Stimulated activated CD8-positive, alpha-beta memory T cell treated with anti-CD3 and anti-CD28 coated beads, Interleukin-4, amount 100 ng/mL, for 4 hours (primary cell): Measurements from ENCODE around the gene MVP.
"Not testable (repeated sequence)": the region's sequence is repeated elsewhere in the genome, so short reads cannot be mapped to it uniquely, and the experiment has no call there.

ENCODE experiments used
- DNase-seq, 2 donors: peaks; one replicate each; pipeline ENCODE4 v3.0.0-alpha.2; 2020; ENCODE audit warnings: low read depth in 2 of 2, low spot score in 1 of 2

The MVP gene

DNA sequence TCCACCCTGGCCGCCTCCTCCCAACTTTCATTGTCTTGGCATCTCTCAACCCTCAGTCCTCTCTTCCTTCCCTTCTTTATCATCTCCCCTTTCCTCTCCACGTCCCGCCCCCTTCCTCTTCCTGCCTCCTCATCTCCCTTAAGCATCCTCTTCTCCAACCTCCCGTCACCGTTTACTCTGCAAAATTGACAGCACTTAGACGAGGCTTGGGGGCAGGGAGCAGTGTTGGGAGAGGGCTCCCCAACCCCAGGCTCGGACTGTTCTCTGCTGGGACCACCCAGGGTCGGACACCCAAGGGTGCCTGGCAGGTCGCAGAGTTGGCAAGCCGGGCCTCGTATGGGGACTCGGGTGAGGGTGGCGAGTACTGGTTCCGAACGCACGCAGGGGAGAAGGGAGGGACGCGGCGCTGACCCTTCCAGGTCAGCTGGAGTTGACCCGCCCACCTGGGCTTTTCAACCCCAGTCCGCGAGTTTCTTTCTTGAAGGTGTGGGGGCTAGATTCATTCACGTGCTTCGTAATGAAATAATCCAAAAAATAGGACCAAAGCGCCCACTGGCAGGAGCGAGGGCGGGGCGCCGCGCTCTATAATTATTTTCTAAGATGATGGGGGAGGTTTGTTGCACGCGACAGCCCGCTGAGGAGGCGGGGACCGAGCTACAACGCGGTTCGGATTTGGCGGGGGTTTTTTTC, 5.1 kb upstream of the MVP start:
- DNase-seq: no peak

DNA sequence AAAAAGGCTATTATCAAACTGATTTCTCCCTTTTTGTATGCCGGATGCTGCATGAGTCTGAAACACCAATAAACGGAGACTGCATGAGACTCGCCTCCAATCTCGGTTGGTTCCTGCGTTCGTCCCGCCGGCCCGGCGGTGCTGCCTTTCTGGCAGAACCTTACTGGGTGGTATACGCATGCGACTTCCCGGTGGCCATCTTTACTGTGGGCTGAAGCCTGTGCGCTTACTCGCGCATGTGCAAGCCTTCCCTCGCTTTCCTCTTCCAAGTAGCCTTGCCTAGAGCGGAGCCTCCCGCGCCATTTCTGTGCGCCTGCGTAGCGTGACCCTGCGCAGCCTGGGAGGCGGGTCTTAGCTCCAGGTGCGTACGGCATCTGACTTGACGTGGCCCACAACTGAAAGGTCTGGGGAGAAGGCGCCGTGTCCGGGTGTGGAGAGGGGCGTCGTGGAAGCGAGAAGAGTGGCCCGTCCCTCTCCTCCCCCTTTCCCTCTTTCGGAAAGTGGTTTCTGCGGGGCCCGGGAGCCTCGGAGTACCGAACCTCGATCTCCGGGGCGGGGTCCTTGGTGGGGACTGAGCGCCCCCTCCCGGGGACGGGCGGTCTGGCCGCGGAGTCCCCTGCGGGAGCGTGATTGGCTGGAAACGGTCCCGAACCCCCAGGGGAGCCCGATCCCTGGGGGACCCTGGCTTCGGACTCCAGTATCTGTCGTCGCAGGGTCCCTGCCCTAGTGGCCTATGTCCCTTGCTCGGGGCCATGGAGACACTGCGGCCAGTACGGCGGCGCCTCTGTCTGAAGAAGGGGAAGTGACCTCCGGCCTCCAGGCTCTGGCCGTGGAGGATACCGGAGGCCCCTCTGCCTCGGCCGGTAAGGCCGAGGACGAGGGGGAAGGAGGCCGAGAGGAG, 4.2 kb upstream of the MVP start, which contains the start of gene PAGR1:
TSS of gene PAGR1 (plus strand) at position 360 of the 901 bp plus-strand sequence. CDS start at position 734, 374 bp downstream.
- DNase-seq: peak; percentile 95 to 97

- DNase-seq: no peak
Measured at GRCh38 chr16:29816694-29817441, 3.4 kb upstream of the MVP start.

DNA sequence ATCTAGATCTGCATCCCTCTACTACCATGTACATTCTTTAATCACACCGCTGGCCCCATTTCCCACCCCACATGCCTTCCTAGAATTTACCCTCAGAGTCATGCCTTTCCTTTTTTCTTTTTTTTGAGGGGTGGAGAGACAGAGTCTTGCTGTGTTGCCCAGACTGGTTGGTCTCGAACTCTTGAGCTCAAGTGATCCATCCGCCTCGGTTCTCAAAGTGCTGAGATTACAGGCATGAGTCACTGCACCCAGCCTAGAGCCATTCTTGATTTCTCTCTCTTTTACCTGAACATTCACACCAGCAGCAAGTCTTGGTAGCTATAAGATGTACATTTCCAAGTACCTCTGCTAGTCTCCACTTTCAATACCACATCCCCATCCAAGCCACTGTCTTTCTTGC, 2.2 kb upstream of the MVP start:
- DNase-seq: no peak

GRCh38 chr16:29819506-29819905, 756 bp upstream of the MVP start:
- DNase-seq: no peak

- no peak for DNase-seq
Measured at GRCh38 chr16:29820730-29821642, 724 bp downstream of the MVP start.

DNA sequence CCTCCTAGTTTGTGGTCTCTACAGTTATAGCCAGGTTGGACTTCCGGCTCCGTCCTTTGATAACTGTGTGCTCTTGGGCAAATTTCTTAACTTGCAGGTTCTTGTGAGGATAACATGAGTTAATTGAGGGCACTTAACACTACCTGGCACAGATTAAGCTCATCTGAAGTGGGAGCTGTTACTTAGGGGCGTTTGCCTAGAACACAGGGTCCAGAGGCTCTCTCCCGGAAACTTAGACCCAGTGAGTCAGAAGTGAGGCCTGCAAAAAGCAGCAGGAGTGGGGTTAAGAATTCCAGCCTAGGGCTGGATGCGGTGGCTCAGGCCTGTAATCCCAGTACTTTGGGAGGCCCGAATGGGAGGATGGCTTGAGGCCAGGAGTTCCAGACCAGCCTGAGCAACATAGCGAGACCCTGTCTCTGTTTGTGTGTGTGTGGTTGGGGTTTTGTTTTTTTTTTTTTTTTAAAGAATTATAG, 1.4 kb downstream of the MVP start:
- no peak for DNase-seq

GRCh38 chr16:29824589-29825144, 4.4 kb downstream of the MVP start:
- DNase-seq: no peak

DNA sequence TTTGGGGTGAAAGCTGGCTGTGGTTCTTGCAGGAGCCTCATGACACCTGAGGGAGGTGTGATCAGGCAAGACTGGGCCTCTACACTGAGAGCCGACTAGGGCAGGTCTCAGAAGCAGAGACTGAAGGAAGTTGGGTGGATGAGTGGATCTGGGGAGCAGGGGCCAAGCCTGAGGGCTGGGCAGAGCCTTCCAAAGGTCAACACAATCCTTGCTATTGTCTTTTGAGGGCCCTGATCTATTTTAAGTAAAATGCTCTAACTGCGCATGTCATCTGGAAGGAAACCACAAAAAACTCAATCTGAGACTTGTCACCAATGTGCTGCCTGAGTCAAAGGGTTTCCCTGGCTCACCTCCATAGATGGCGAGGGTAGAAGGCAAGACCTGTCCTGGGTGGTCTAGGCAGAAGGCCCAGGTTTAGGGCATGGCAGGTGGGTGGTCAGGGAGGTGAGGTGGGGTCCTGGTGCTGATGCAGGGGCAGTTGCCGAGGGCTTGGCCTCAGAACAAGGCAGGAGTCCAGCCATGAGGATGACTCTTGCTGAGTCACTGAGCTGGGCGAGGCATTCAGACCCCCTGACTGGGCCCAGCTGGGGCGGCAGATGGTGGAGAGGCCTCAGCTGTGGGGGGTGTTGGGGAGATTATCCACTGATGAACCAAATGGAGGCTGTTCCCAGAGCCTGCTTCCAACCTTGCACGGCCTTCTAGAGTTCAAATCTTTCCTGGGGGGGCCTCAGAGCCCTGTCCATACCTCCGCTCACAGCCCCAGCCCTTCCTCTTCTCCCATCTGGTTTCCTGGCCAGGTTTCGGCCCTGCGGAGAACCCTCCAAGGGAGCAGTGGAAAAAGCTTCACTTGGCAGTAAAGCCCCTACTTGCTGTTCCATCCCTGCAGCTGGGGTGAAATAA, 5.1 kb downstream of the MVP start:
- DNase-seq: no peak

- DNase-seq: no peak
Measured at GRCh38 chr16:29826342-29826695, 6.1 kb downstream of the MVP start.

- no peak for DNase-seq
Measured at GRCh38 chr16:29830774-29831173, 10.5 kb downstream of the MVP start.

DNA sequence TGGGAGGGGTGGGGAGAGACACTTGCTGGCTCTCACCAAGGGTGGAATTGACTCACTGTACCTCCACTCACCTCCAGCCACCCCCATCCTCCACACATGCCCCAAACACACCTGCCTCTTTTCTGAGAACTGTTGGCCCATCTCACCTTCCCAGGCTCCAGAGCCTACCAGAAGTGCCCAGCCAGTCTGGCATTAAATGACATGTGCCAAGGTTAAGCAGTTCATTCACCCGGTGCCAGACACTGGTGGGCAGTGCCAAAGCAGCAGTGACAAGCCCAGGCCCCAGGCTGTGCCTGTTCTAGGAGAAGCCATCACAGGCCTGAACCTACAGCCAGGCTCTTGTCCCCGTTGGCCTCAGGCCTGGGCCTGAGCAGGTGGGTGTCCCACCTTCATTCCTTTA, 11.2 kb downstream of the MVP start:
- no peak for DNase-seq

DNA sequence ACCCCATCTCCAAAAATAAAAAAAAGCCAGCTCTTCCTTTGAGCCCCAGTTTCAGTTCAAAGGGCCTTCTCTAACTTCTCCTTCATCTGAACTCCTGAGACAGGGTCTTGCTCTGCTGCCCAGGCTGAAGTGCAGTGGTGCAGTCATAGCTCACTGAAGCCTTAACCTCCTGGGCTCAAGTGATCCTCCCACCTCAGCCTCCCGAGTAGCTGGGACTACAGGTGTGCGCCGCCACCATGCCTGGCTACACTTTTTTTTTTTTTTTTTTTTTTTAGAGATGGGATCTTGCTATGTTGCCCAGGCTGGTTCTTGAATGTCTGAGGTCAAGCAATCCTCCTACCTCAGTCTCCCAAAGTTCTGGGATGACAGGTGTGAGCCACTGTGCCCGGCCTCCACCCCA, 13.0 kb downstream of the MVP start:
- not testable (repeated sequence) for DNase-seq

- no peak for DNase-seq
Measured at GRCh38 chr16:29834079-29834478, 13.8 kb downstream of the MVP start.

- DNase-seq: no peak
Measured at GRCh38 chr16:29835926-29836325, 15.7 kb downstream of the MVP start.

GRCh38 chr16:29836623-29837022, 16.4 kb downstream of the MVP start:
- DNase-seq: no peak

DNA sequence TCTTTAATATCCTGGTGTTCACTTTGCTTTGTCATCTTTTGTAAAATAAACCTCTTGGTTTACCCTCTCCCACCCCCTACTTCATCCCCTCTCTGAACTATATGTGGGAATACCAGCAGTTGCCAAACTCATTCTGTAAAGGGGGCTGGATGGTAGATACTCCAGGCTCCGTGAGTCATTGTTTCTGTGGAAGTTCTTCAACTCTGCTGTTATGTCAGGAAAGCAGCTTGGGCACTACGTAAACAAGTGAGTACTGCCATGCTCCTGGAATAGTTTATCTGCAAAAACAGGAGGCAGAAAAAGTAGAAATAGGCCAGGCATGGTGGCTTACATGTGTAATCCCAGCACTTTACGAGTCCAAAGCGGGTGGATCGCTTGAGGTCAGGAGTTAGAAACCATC, 17.6 kb downstream of the MVP start:
- DNase-seq: no peak

DNA sequence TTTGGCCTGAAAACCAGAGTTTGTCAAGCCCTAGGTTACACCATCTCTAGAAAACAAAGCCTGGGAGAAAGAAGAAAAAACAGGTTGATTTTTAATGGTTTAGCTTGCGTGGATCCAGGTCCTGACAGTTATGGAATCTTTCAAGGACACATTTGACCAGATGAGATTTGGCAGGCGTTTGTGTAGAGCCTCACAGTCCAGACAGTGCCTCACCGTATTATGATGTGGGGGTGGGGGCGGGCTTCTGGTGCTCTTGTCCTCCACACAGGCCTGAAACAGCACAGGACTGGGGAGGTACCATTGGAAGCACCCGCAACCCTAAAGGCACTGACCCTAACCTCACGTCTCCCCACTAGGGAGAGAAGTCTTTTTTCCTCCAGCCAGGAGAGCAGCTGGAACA, 19.6 kb downstream of the MVP start:
- no peak for DNase-seq

DNA sequence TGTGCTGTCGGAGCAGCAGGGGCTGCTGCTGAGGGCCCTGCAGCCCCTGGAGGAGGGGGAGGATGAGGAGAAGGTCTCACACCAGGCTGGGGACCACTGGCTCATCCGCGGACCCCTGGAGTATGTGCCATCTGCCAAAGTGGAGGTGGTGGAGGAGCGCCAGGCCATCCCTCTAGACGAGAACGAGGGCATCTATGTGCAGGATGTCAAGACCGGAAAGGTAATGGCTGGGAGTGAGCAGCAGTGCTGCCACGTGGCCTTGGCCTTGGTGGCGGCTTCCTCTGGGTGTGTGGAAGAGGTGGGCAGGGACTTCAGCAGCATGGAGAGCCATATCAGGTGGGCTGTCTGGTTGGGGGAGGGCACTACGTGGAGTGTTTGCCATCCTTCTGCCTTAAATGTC, 20.0 kb downstream of the MVP start:
- DNase-seq: no peak
